Fibroblast of villous mesenchyme (primary cell): Measurements from ENCODE around the gene SYNRG. TPM values are rescaled to one million over a fixed set of nuclear protein-coding genes. Genes with fewer than 3 reads are reported as not detected.
A peak's percentile ranks its signal among the peaks of the same experiment; 100 is the strongest.

ENCODE experiments used
- DNase-seq: peaks from one replicate; pipeline ENCODE4 v3.0.0-alpha.2; 2010; ENCODE audit warnings: low read depth
- H3K4me3 ChIP-seq: 2 replicates; pipeline ENCODE4 v1.5.1; 2011; ENCODE audit warnings: low read depth, mild to moderate bottlenecking, low read length
- total RNA-seq: library from RNA; depleted of rRNA; stranded (reverse); fragments of >200 nt; gene quantifications from 2 replicates; pipeline ENCODE4 v1.2.3, GENCODE V29; 2012
- TF ChIP-seq, protein P1 (sequence below): IDR thresholded peaks from 2 replicates; pipeline ENCODE4 v1.5.1; 2012; ENCODE audit warnings: low read depth, mild to moderate bottlenecking, low read length; ENCODE audit not compliant: insufficient read depth

Gene SYNRG
- total RNA-seq, 1 donor, result 22.5 TPM

- TF ChIP-seq, protein P1, sequence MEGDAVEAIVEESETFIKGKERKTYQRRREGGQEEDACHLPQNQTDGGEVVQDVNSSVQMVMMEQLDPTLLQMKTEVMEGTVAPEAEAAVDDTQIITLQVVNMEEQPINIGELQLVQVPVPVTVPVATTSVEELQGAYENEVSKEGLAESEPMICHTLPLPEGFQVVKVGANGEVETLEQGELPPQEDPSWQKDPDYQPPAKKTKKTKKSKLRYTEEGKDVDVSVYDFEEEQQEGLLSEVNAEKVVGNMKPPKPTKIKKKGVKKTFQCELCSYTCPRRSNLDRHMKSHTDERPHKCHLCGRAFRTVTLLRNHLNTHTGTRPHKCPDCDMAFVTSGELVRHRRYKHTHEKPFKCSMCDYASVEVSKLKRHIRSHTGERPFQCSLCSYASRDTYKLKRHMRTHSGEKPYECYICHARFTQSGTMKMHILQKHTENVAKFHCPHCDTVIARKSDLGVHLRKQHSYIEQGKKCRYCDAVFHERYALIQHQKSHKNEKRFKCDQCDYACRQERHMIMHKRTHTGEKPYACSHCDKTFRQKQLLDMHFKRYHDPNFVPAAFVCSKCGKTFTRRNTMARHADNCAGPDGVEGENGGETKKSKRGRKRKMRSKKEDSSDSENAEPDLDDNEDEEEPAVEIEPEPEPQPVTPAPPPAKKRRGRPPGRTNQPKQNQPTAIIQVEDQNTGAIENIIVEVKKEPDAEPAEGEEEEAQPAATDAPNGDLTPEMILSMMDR, result no peak
- DNase-seq, result peak; percentile 8
These were observed 40.7 kb downstream of the SYNRG start for GRCh38 chr17:37568350-37569053.

GRCh38 chr17:37567538-37567937 is 41.7 kb downstream of the SYNRG start:
- no peak overlapping the region for H3K4me3 ChIP-seq
- TF ChIP-seq, protein P1, result no peak
- DNase-seq, result no peak

More at GRCh38 chr17:37568350-37569053, 40.7 kb downstream of the SYNRG start:
- H3K4me3 ChIP-seq, result no peak overlapping the region

DNA sequence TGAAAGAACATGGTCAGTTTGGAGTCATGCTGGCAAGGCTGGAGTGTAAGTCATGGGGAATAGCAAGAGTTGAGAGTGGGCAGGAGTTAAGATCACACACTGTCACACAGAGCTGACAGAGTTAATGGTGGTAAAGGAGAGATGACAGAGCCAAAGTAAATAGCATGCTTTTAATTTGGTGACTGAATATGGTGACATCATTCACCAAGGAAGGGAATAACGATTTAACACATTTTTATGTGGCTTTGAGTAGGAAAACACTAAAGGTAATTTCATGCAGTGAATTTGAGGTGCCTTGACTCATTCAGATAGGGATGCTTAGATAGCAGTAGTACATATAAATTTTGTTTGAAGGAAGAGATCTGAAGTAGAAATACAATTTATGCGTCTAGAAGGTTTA is 42.1 kb downstream of the SYNRG start:
- DNase-seq, result no peak
- H3K4me3 ChIP-seq, result no peak overlapping the region
- TF ChIP-seq, protein P1, result no peak

DNA sequence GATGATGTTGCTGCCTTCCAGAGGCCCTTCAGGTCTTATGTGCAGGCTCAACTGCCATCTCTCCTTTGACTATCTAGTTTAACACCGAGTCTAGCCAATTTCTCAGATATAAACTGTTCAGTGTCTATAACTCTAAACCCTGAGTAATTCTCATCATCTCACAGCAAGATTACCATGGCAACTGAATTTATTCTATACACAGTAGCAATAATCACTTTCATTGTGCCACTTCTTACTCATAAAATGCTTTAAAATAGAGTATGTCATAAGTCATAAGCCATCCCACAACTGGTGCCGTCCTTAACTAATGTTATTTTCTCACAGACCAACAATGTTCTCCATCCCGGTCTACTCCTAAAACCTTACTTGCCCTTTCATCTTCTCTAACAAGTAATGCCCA is 45.0 kb downstream of the SYNRG start:
- DNase-seq, result no peak

GRCh38 chr17:37562016-37562745 is 47.0 kb downstream of the SYNRG start:
- H3K4me3 ChIP-seq, result no peak overlapping the region
- TF ChIP-seq, protein P1, result no peak
- DNase-seq, result no peak

More for the DNA sequence above, 45.0 kb downstream of the SYNRG start:
- TF ChIP-seq, protein P1, result no peak
- no peak overlapping the region for H3K4me3 ChIP-seq

- no peak overlapping the region for H3K4me3 ChIP-seq
- DNase-seq, result peak; percentile 88
- TF ChIP-seq, protein P1, result no peak
These were observed 50.9 kb downstream of the SYNRG start for GRCh38 chr17:37558299-37558698.
